Mesenchymal stem cell (in vitro differentiated cells and primary cell): Measurements from ENCODE around the gene GGT6.

Experiments used
- DNase-seq: peaks from one replicate; pipeline ENCODE4 v3.0.0-alpha.2; 2013
- H2AFZ ChIP-seq: one replicate; pipeline ENCODE4 v1.6.1; 2013; ENCODE audit warnings: low read depth, mild to moderate bottlenecking, control low read depth, inconsistent platforms, low read length, moderate library complexity
- H2AK5ac ChIP-seq: 2 replicates; pipeline ENCODE4 v1.6.1; 2013; ENCODE audit warnings: low read length, moderate library complexity, mild to moderate bottlenecking, inconsistent platforms; ENCODE audit not compliant: severe bottlenecking
- H2BK120ac ChIP-seq: one replicate; pipeline ENCODE4 v1.6.1; 2013; ENCODE audit warnings: low read depth, mild to moderate bottlenecking, inconsistent platforms, low read length, moderate library complexity
- H2BK12ac ChIP-seq, 2 experiments: one replicate each; pipeline ENCODE4 v1.6.1; 2013; ENCODE audit warnings: inconsistent platforms in 2 of 2, low read length in 2 of 2, mild to moderate bottlenecking in 2 of 2, moderate library complexity in 2 of 2, control low read depth in 1 of 2
- H2BK15ac ChIP-seq: one replicate; pipeline ENCODE4 v1.6.1; 2013; ENCODE audit warnings: mild to moderate bottlenecking, low read depth, inconsistent platforms; ENCODE audit not compliant: poor library complexity, severe bottlenecking
- H2BK5ac ChIP-seq: 2 replicates; pipeline ENCODE4 v1.6.1; 2013; ENCODE audit warnings: low read depth, mild to moderate bottlenecking, low read length, control low read depth, inconsistent platforms; ENCODE audit not compliant: poor library complexity, severe bottlenecking
- H3K14ac ChIP-seq, 2 experiments: one replicate each; pipeline ENCODE4 v1.6.1; 2013; ENCODE audit warnings: inconsistent platforms in 2 of 2, low read length in 2 of 2, control low read depth in 1 of 2, mild to moderate bottlenecking in 1 of 2, moderate library complexity in 1 of 2
- H3K18ac ChIP-seq, 2 experiments: one replicate each; pipeline ENCODE4 v1.6.1; 2013; ENCODE audit warnings: inconsistent platforms in 2 of 2, low read length in 2 of 2, control low read depth in 1 of 2, low read depth in 1 of 2, mild to moderate bottlenecking in 1 of 2
- H3K23ac ChIP-seq, 2 experiments: one replicate each; pipeline ENCODE4 v1.6.1; 2013; ENCODE audit warnings: inconsistent platforms in 2 of 2, low read length in 2 of 2, mild to moderate bottlenecking in 2 of 2, moderate library complexity in 2 of 2, control low read depth in 1 of 2
- H3K27ac ChIP-seq: 2 replicates; pipeline ENCODE4 v1.5.1; 2013; ENCODE audit warnings: mild to moderate bottlenecking, moderate library complexity, low read length, control low read depth, inconsistent platforms; ENCODE audit not compliant: poor library complexity, severe bottlenecking
- H3K27me3 ChIP-seq, 2 experiments: 2 replicates each; pipeline versions ENCODE4 v1.6.1 to v1.7.0; 2013; ENCODE audit warnings: low read length in 2 of 2, mild to moderate bottlenecking in 2 of 2, moderate library complexity in 2 of 2, control low read depth in 1 of 2, inconsistent platforms in 1 of 2; ENCODE audit not compliant: control insufficient read depth in 1 of 2, insufficient read depth in 1 of 2
- H3K36me3 ChIP-seq, 2 experiments: 2 replicates each; pipeline versions ENCODE4 v1.6.1 to v1.7.0; 2013; ENCODE audit warnings: low read length in 2 of 2, control low read depth in 1 of 2, inconsistent platforms in 1 of 2, low read depth in 1 of 2, mild to moderate bottlenecking in 1 of 2; ENCODE audit not compliant: insufficient read depth in 2 of 2, control insufficient read depth in 1 of 2
- H3K4ac ChIP-seq, 2 experiments: one replicate each; pipeline ENCODE4 v1.6.1; 2013; ENCODE audit warnings: inconsistent platforms in 2 of 2, low read length in 2 of 2, mild to moderate bottlenecking in 2 of 2, moderate library complexity in 2 of 2, control low read depth in 1 of 2, low read depth in 1 of 2
- H3K4me1 ChIP-seq: 2 replicates; pipeline ENCODE4 v1.6.1; 2013; ENCODE audit warnings: low read depth, low read length, control low read depth; ENCODE audit not compliant: control insufficient read depth, insufficient read depth
- H3K4me2 ChIP-seq: 2 replicates; pipeline ENCODE4 v1.6.1; 2013; ENCODE audit warnings: low read length, mild to moderate bottlenecking, inconsistent platforms; ENCODE audit not compliant: poor library complexity, severe bottlenecking
- H3K4me3 ChIP-seq, 2 experiments: 2 replicates each; pipeline versions ENCODE4 v1.5.1 to v1.7.0; 2013; ENCODE audit warnings: low read length in 2 of 2, mild to moderate bottlenecking in 2 of 2, control low read depth in 1 of 2, low read depth in 1 of 2; ENCODE audit not compliant: insufficient read depth in 1 of 2
- H3K79me1 ChIP-seq: replicated peaks from 2 replicates; pipeline ENCODE4 v1.6.1; 2013; ENCODE audit warnings: mild to moderate bottlenecking, control low read depth, low read length, inconsistent platforms; ENCODE audit not compliant: poor library complexity, severe bottlenecking
- H3K9ac ChIP-seq: 2 replicates; pipeline ENCODE4 v1.7.0; 2013; ENCODE audit warnings: mild to moderate bottlenecking, low read length, moderate library complexity
- H3K9me3 ChIP-seq: 2 replicates; pipeline ENCODE4 v1.7.0; 2013; ENCODE audit warnings: mild to moderate bottlenecking, low read length; ENCODE audit not compliant: control insufficient read depth
- H4K8ac ChIP-seq: one replicate; pipeline ENCODE4 v1.6.1; 2013; ENCODE audit warnings: inconsistent platforms, mild to moderate bottlenecking, low read length, moderate library complexity
- H4K91ac ChIP-seq: one replicate; pipeline ENCODE4 v1.6.1; 2013; ENCODE audit warnings: mild to moderate bottlenecking, low read length, inconsistent platforms
- whole genome bisulfite sequencing: methylation state at CpG from one replicate; pipeline ENCODE4 v1.1.7; 2013; ENCODE audit warnings: mixed read lengths; 5-methylcytosine and 5-hydroxymethylcytosine counted together

Gene GGT6

DNA sequence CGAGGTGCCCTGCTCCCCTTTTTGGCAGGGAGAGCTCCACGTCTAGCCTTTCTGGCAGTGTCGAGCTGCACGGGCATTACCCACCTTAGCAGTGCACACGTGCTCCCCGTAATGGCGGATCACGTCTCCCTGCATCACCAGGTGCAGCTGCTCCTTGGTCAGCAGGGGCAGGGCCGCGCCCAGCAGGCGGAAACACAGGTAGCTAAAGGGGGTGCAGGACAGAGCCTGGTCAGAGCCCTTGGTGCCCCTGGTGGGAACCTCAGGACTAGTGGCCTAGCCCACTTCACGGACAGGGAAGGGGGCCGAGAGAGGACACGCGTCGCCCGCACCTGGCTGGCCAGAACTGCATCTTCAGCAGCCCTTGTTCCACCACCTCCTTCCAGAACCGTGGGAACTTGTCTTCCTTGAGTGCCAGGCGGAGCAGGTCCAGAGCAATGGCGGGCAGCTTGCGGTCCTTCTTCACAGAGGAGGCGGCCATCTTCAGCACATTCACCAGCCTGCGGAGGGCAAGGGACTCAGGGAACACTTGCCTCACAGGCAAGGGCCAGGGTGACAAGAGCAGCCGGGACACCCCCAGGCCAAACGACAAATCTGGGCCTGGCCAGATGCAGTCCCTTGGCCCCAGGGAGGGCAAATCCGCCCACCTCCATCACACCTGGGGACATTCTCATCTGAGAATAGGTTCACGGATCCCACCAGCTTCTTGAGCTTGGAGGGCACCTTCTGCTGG is 8.4 kb downstream of the GGT6 start:
- Histone ChIP-seq H2BK12ac (no peak overlapping the region), H2AFZ (no peak overlapping the region), H2BK120ac (no peak overlapping the region), H3K27ac (no peak overlapping the region), H3K14ac (no peak overlapping the region), H3K18ac (no peak overlapping the region), H2BK5ac (no peak overlapping the region), H3K36me3 (peaks cover 67 to 68% of the 10 kb centered on the region in 2 experiments), H3K27me3 (no peaks in the 10 kb centered on the region), H4K91ac (no peak overlapping the region), H3K79me1 (peaks cover 41% of the 10 kb centered on the region), H3K9ac (no peak overlapping the region), H3K4ac (no peak overlapping the region), H2AK5ac (no peak overlapping the region), H3K23ac (no peak overlapping the region), H2BK15ac (no peak overlapping the region), H4K8ac (no peak overlapping the region), H3K4me2 (no peak overlapping the region), H3K4me1 (peaks cover 40% of the 10 kb centered on the region), H3K9me3 (no peaks in the 10 kb centered on the region), H3K4me3 (no peak overlapping the region)
- DNase-seq = no peak
- 97% methylated on average over 24 of the region's 27 CpGs for WGBS

DNA sequence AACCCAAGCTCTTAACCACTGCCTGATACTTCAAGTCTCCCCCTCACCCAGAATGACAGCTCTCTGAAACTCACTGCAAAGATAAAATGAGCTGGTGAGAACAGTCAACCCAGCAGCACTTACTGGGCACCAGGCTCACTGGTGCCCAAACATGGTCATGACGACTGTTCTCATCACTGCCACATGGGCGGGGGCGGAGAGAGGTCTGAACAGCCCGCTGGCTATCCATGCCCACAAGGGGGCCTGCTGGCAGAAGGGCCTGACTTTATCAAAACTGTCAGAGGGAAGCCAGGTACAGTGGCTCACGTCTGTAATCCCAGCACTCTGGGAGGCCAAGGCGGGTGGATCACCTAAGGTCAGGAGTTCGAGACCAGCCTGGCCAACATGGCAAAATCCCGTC is 9.2 kb downstream of the GGT6 start:
- whole genome bisulfite sequencing = 90% methylated on average over 8 of the region's 8 CpGs
- no peak overlapping the region for H3K4ac ChIP-seq

DNA sequence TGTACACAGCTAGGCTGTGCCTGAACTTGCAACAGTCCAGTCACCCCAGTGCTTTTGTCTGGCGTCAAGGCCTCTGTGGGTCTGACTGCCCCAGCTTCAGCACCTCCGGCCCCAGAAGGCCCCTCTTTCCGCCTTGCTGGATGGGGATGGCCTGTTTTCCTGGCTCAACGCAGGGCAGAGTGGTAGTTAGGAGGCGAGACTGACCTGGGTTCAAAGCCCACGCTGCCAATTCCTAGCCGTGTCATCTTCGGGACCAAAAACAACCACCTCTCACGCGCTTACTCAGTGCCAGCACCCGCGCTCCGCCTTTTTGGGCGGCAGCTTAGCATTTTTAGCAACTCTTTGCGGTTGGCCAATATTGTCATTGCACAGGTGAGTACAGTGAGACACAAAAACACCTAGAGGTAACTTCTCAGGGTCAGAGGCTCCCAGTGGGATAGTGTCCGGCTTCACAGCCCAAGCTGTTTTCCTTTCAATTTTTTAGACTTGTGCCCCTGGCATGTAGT is 9.8 kb downstream of the GGT6 start:
- no peak for DNase-seq
- peaks cover 78 to 81% of the 10 kb centered on the region in 2 experiments for H3K36me3 ChIP-seq
- 99% methylated on average over 16 of the region's 16 CpGs for WGBS

More for the DNA sequence above, 9.2 kb downstream of the GGT6 start:
- Histone ChIP-seq H2BK15ac (no peak overlapping the region), H3K27ac (no peak overlapping the region), H2BK12ac (no peak overlapping the region), H3K27me3 (no peaks in the 10 kb centered on the region), H2BK120ac (no peak overlapping the region), H2BK5ac (no peak overlapping the region), H4K8ac (no peak overlapping the region), H2AK5ac (no peak overlapping the region), H3K4me1 (peaks cover 40% of the 10 kb centered on the region), H3K9me3 (no peaks in the 10 kb centered on the region), H3K18ac (no peak overlapping the region), H3K36me3 (peaks cover 74 to 76% of the 10 kb centered on the region in 2 experiments), H3K23ac (no peak overlapping the region), H3K4me2 (no peak overlapping the region), H4K91ac (no peak overlapping the region), H2AFZ (no peak overlapping the region), H3K9ac (no peak overlapping the region), H3K4me3 (no peak overlapping the region), H3K14ac (no peak overlapping the region), H3K79me1 (peaks cover 41% of the 10 kb centered on the region)
- DNase-seq = no peak

DNA sequence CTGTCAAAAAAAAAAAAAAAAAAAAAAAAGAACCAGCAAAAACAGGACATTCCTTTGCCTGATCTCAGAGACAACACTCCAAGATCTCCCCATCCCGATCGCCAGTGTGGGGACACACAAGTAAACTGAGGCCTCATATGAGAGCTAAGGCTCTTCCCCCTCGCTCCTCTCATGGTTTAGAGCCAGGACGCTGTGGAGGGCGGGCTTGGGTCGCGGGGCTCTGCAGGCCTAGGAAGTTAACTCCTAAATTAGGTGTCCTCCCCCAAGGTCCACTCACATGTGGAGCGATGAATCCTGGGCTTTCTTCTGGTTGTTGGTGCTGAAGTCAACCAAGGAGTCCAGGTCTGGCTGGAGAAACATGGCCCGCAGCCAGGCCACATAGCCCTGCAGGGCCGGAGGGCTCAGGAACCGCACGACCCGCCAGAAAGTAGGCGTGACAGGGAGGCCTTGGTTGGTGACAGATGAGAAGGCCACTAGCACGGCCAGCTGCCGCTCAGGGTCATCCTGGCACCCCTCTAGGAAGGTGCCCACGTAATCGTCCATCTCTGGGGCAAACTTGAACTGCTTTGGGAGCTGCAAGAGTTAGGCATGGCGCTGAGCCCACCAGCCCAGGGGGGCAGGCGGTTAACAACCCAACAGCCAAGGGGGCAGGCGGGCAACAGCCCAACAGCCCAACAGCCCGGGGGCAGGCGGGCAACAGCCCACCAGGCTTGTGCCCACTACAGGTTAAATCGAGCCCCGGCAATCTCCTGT is 10.4 kb downstream of the GGT6 start:
- H3K4me2 ChIP-seq = no peak overlapping the region
- 95% methylated on average over 25 of the region's 25 CpGs for WGBS

More for the DNA sequence above, 9.8 kb downstream of the GGT6 start:
- H2BK5ac ChIP-seq = no peak overlapping the region
- H3K27ac ChIP-seq = no peak overlapping the region
- no peak overlapping the region for H3K18ac ChIP-seq
- no peak overlapping the region for H3K23ac ChIP-seq
- no peak overlapping the region for H3K4me3 ChIP-seq
- no peak overlapping the region for H4K8ac ChIP-seq
- H2BK15ac ChIP-seq = no peak overlapping the region
- peaks cover 45% of the 10 kb centered on the region for H3K79me1 ChIP-seq
- no peak overlapping the region for H3K4me2 ChIP-seq
- H2BK120ac ChIP-seq = no peak overlapping the region
- no peaks in the 10 kb centered on the region for H3K9me3 ChIP-seq
- peaks cover 36% of the 10 kb centered on the region for H3K4me1 ChIP-seq
- no peak overlapping the region for H2AK5ac ChIP-seq
- H3K14ac ChIP-seq = no peak overlapping the region
- no peak overlapping the region for H3K9ac ChIP-seq
- H2AFZ ChIP-seq = no peak overlapping the region
- no peak overlapping the region for H2BK12ac ChIP-seq
- H3K27me3 ChIP-seq = no peaks in the 10 kb centered on the region
- no peak overlapping the region for H3K4ac ChIP-seq
- no peak overlapping the region for H4K91ac ChIP-seq

More for the DNA sequence above, 10.4 kb downstream of the GGT6 start:
- Histone ChIP-seq H3K79me1 (peaks cover 49% of the 10 kb centered on the region), H2BK120ac (no peak overlapping the region), H2BK5ac (no peak overlapping the region), H3K14ac (no peak overlapping the region), H3K27ac (no peak overlapping the region), H3K4me1 (peaks cover 36% of the 10 kb centered on the region), H2BK12ac (no peak overlapping the region), H3K23ac (no peak overlapping the region), H3K9ac (no peak overlapping the region), H4K91ac (no peak overlapping the region), H2BK15ac (no peak overlapping the region), H3K9me3 (no peaks in the 10 kb centered on the region), H3K27me3 (no peaks in the 10 kb centered on the region), H3K4ac (no peak overlapping the region), H3K36me3 (peaks cover 85 to 88% of the 10 kb centered on the region in 2 experiments), H2AFZ (no peak overlapping the region), H3K18ac (no peak overlapping the region), H2AK5ac (no peak overlapping the region), H4K8ac (no peak overlapping the region), H3K4me3 (no peak overlapping the region)
- no peak for DNase-seq
